Liver (tissue), 9 donors: ENCODE data around the gene JCAD. TPM values are rescaled to one million over a fixed set of nuclear protein-coding genes. Genes with fewer than 3 reads are reported as not detected.

Experiments used
- DNase-seq: peaks from one replicate; pipeline ENCODE4 v3.0.0-alpha.2; 2017; ENCODE audit warnings: low spot score
- H3K27ac ChIP-seq, 2 donors: one replicate each; pipeline ENCODE4 v1.7.0; 2013; ENCODE audit warnings: inconsistent platforms in 2 of 2, low read length in 2 of 2, control low read depth in 1 of 2, low read depth in 1 of 2, mild to moderate bottlenecking in 1 of 2
- H3K27me3 ChIP-seq, 4 donors: one replicate each; pipeline versions ENCODE4 v1.6.1 to v1.7.0; 2013; ENCODE audit warnings: low read length in 3 of 4, inconsistent platforms in 1 of 4, mild to moderate bottlenecking in 1 of 4, moderate library complexity in 1 of 4; ENCODE audit not compliant: control insufficient read depth in 4 of 4, insufficient read depth in 4 of 4
- H3K36me3 ChIP-seq, 4 donors: one replicate each; pipeline versions ENCODE4 v1.6.1 to v1.7.0; 2013; ENCODE audit warnings: low read length in 3 of 4, mild to moderate bottlenecking in 3 of 4, low read depth in 1 of 4, moderate library complexity in 1 of 4; ENCODE audit not compliant: control insufficient read depth in 4 of 4, insufficient read depth in 3 of 4
- H3K4me1 ChIP-seq, 4 donors: one replicate each; pipeline versions ENCODE4 v1.6.1 to v1.7.0; 2013; ENCODE audit warnings: low read length in 3 of 4, mild to moderate bottlenecking in 3 of 4, moderate library complexity in 1 of 4; ENCODE audit not compliant: control insufficient read depth in 4 of 4, insufficient read depth in 4 of 4
- H3K4me3 ChIP-seq, 3 donors: one replicate each; pipeline versions ENCODE4 v1.6.1 to v1.7.0; 2013; ENCODE audit warnings: low read length in 3 of 3, control low read depth in 1 of 3, low read depth in 1 of 3, mild to moderate bottlenecking in 1 of 3
- H3K9ac ChIP-seq, 2 donors: one replicate each; pipeline ENCODE4 v1.7.0; 2013; ENCODE audit warnings: low read length in 2 of 2, mild to moderate bottlenecking in 2 of 2, moderate library complexity in 2 of 2, control low read depth in 1 of 2, low read depth in 1 of 2
- H3K9me3 ChIP-seq, 4 donors: one replicate each; pipeline versions ENCODE4 v1.6.1 to v1.7.0; 2013; ENCODE audit warnings: low read length in 3 of 4; ENCODE audit not compliant: control insufficient read depth in 4 of 4
- ATF3 ChIP-seq: IDR thresholded peaks from 2 replicates; pipeline ENCODE4 v1.6.1; 2016; ENCODE audit warnings: antibody characterized with exemption
- CTCF ChIP-seq: fragments of 150-350 bp; IDR thresholded peaks from 2 replicates; pipeline ENCODE4 v1.5.1; 2017; ENCODE audit warnings: improper control_type of control experiment, low read depth, low read length; ENCODE audit not compliant: missing input control
- EGR1 ChIP-seq, 2 donors: IDR thresholded peaks; 2 replicates each; pipeline ENCODE4 v1.6.1; 2016 to 2018; ENCODE audit warnings: antibody characterized with exemption in 2 of 2, low read depth in 2 of 2
- FOXA1 ChIP-seq: IDR thresholded peaks from 2 replicates; pipeline ENCODE4 v1.6.1; 2016; ENCODE audit warnings: antibody characterized with exemption
- FOXA2 ChIP-seq: IDR thresholded peaks from 2 replicates; pipeline ENCODE4 v1.6.1; 2016; ENCODE audit warnings: antibody characterized with exemption
- GABPA ChIP-seq, 2 donors: IDR thresholded peaks in 1 of 2; conservative IDR thresholded peaks in 1 of 2; 2 replicates each; pipeline ENCODE4 v1.6.1; 2016; ENCODE audit warnings: antibody characterized with exemption in 2 of 2, mild to moderate bottlenecking in 1 of 2, moderate library complexity in 1 of 2
- HNF4A ChIP-seq, 2 donors: conservative IDR thresholded peaks; 2 replicates each; pipeline ENCODE4 v1.6.1; 2016; ENCODE audit warnings: antibody characterized with exemption in 2 of 2, mild to moderate bottlenecking in 2 of 2
- HNF4G ChIP-seq: IDR thresholded peaks from 2 replicates; pipeline ENCODE4 v1.6.1; 2016; ENCODE audit warnings: antibody characterized with exemption
- JUND ChIP-seq, 2 donors: IDR thresholded peaks; 2 replicates each; pipeline ENCODE4 v1.6.1; 2016; ENCODE audit warnings: antibody characterized with exemption in 2 of 2
- MAX ChIP-seq: IDR thresholded peaks from 2 replicates; pipeline ENCODE4 v1.6.1; 2016; ENCODE audit warnings: antibody characterized with exemption
- NR2F2 ChIP-seq: IDR thresholded peaks from 2 replicates; pipeline ENCODE4 v1.6.1; 2016; ENCODE audit warnings: antibody characterized with exemption
- RAD21 ChIP-seq, 2 donors: IDR thresholded peaks; 2 replicates each; pipeline ENCODE4 v1.6.1; 2016; ENCODE audit warnings: antibody characterized with exemption in 2 of 2, mild to moderate bottlenecking in 2 of 2
- REST ChIP-seq: IDR thresholded peaks from 2 replicates; pipeline ENCODE4 v1.6.1; 2016; ENCODE audit warnings: antibody characterized with exemption, mild to moderate bottlenecking
- RXRA ChIP-seq, 2 donors: IDR thresholded peaks; 2 replicates each; pipeline ENCODE4 v1.6.1; 2017 to 2018; ENCODE audit warnings: antibody characterized with exemption in 2 of 2, mild to moderate bottlenecking in 1 of 2
- SP1 ChIP-seq: IDR thresholded peaks from 2 replicates; pipeline ENCODE4 v1.6.1; 2018; ENCODE audit warnings: antibody characterized with exemption, mild to moderate bottlenecking
- TAF1 ChIP-seq: conservative IDR thresholded peaks from 2 replicates; pipeline ENCODE4 v1.6.1; 2016; ENCODE audit warnings: antibody characterized with exemption, mild to moderate bottlenecking
- YY1 ChIP-seq: IDR thresholded peaks from 2 replicates; pipeline ENCODE4 v1.6.1; 2016; ENCODE audit warnings: antibody characterized with exemption, mild to moderate bottlenecking
- ZBTB33 ChIP-seq: IDR thresholded peaks from 2 replicates; pipeline ENCODE4 v1.6.1; 2016; ENCODE audit warnings: antibody characterized with exemption
- WGBS: extraction: QIAGEN DNeasy Blood & Tissue Kit; methylation state at CpG from one replicate; pipeline ENCODE4 v1.1.7; 2013; 5-methylcytosine and 5-hydroxymethylcytosine counted together
- polyA plus RNA-seq, 2 donors: library from polyadenylated mRNA; stranded (reverse) in 1 of 2; unstranded in 1 of 2; fragments of 200-250 nt in 1 of 2; fragments of >200 nt in 1 of 2; fragmentation: Nextera tagmentation in 1 of 2; extraction: Ambion mirVana in 1 of 2; gene quantifications; one replicate each; pipeline versions ENCODE4 v1.2.1 to v1.2.3, GENCODE V29; 2013 to 2015
- total RNA-seq, 2 donors: library from RNA; depleted of rRNA; stranded (reverse); fragments of >200 nt; gene quantifications; one replicate each; pipeline ENCODE4 v1.2.3, GENCODE V29; 2014
- donor health status: healthy.
- donor health status: healthy.
- donor health status: healthy.
- donor health status: healthy.
- donor health status: healthy.

Gene JCAD
- total and polyA plus RNA-seq, 4 donors = 0.77 to 3.2 (median 1.1) TPM

GRCh38 chr10:30095631-30096422 is 36.4 kb upstream of the JCAD start:
- Histone ChIP-seq H3K4me3 (no peak overlapping the region), H3K36me3 (no peaks in the 10 kb centered on the region), H3K4me1 (no peaks in the 10 kb centered on the region), H3K9me3 (no peaks in the 10 kb centered on the region), H3K9ac (no peak overlapping the region), H3K27ac (no peak overlapping the region), H3K27me3 (no peaks in the 10 kb centered on the region)
- no peak for DNase-seq
- no peak for TF ChIP-seq REST
- no peak for TF ChIP-seq CTCF
- no peak for TF ChIP-seq TAF1
- TF ChIP-seq JUND (IDR thresholded peaks at IDR 0.05) = no peak
- no peak for TF ChIP-seq ZBTB33
- TF ChIP-seq HNF4G = no peak
- TF ChIP-seq NR2F2 = no peak
- no peak for TF ChIP-seq GABPA (IDR thresholded peaks at IDR 0.05 in 1 of 2, conservative IDR thresholded peaks at IDR 0.05 in 1 of 2)
- no peak for TF ChIP-seq FOXA2
- TF ChIP-seq MAX = no peak
- TF ChIP-seq EGR1 (IDR thresholded peaks at IDR 0.05; ENCODE audit: low read depth in 2 of 2) = no peak
- no peak for TF ChIP-seq ATF3
- TF ChIP-seq SP1 = no peak
- TF ChIP-seq RAD21 (IDR thresholded peaks at IDR 0.05) = no peak
- no peak for TF ChIP-seq YY1
- no peak for TF ChIP-seq HNF4A (conservative IDR thresholded peaks at IDR 0.05)
- no peak for TF ChIP-seq FOXA1
- no peak for TF ChIP-seq RXRA (IDR thresholded peaks at IDR 0.05)
- WGBS = 84% methylated on average over 6 of the region's 6 CpGs
